SK-N-MC (cell line): ENCODE measurements around the gene PTPRC.

Experiments used
- EZH2 ChIP-seq: fragments of 200-600 bp; sonication (generic); IDR thresholded peaks from one replicate; pipeline ENCODE4 v1.6.1; 2017; ENCODE audit warnings: antibody characterized with exemption
- FOXP2 ChIP-seq: optimal IDR thresholded peaks from 2 replicates; pipeline ENCODE3; 2011; ENCODE audit warnings: mild to moderate bottlenecking, moderate library complexity; ENCODE audit not compliant: insufficient read depth; ENCODE audit errors: extremely low read length, control extremely low read depth
- POLR2AphosphoS5 ChIP-seq: IDR thresholded peaks from 2 replicates; pipeline ENCODE4 v1.6.1; 2012; ENCODE audit warnings: mild to moderate bottlenecking, low read depth, low read length, borderline replicate concordance

DNA sequence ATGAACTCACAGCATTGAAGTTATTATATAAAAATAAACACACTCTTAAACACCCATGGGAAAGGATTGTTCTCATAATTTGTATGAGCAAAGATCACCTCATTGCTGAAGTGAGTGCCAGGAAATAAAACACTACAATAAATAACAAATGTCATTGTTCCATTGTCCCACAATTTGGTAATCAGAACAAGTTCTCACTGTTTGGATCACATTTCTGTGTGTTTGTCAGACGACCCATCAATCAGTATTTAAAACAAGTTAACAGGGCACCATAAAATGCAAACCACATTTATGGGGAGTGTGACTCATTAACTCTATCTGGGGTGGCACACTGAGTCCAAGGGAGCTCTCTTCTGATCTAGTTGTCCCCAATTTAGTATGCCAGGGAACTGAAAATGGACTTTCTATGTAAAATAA is 124.5 kb downstream of the PTPRC start:
- TF ChIP-seq EZH2 (no peak), POLR2AphosphoS5 (no peak), FOXP2 (no peak)
